Erythroblast (primary cell): ENCODE measurements around the gene ZNF609.

Source experiments
- GATA1 ChIP-seq: IDR thresholded peaks from 2 replicates; pipeline ENCODE4 v1.6.1; 2011; ENCODE audit warnings: low read depth, mild to moderate bottlenecking, control low read depth, low read length, moderate library complexity
- POLR2A ChIP-seq: IDR thresholded peaks from 2 replicates; pipeline ENCODE4 v1.6.1; 2011; ENCODE audit warnings: mild to moderate bottlenecking, low read length

DNA sequence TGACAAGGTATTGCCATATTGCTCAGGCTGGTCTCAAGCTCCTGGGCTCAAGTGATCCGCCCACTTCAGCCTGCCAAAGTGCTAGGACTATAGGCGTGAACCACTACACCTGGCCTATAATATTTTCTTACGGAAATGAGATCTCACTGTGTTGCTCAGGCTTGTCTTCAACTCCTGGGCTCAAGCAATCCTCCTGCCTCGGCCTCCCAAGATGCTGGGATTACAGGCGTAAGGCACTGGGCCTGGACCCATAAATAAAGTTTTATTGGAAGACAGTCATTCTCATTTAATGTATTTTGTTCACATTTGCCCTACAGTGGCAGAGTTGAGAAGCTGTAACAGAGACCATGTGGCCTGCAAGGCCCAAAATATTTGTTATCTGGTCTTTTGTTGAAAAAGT lies 173.0 kb downstream of the ZNF609 start:
- TF ChIP-seq POLR2A (no peak), GATA1 (no peak)
